ENCODE measurements around the gene PCDHGA12. TPM values are rescaled to one million over a fixed set of nuclear protein-coding genes. Genes with fewer than 3 reads are reported as not detected.

PCDHGA12 gene
- total RNA-seq (not detected), total RNA-seq (0 to 1.1 (median 0.11) reads per million in 172 experiments)
- 0.03 TPM for polyA plus RNA-seq (2013, experiment 1 of 2)
- polyA plus RNA-seq (2013, experiment 2 of 2), result 0.08 TPM

- Histone ChIP-seq H3K27ac (ENCODE audit: low read depth in 1 of 2, low read length in 2 of 2) (no peak within 1 kb of the TSS), H3K4me1 (ENCODE audit: insufficient read depth, low read length) (peaks cover 6% of the 10 kb centered on the region), H3K4me3 (ENCODE audit: low read length) (peak within 1 kb of the TSS; percentile 10), H3K9me3 (ENCODE audit: control insufficient read depth in 1 of 2, insufficient read depth in 1 of 2, low read length in 2 of 2) (peaks cover 41 to 56% of the 10 kb centered on the region in 2 experiments), H3K36me3 (ENCODE audit: insufficient read depth, low read length) (no peaks in the 10 kb centered on the region), H3K27me3 (ENCODE audit: control insufficient read depth in 1 of 2, insufficient read depth in 2 of 2, low read length in 2 of 2) (peaks cover 65 to 71% of the 10 kb centered on the region in 2 experiments)
- Mint-ChIP-seq H3K27ac (no peak within 1 kb of the TSS), H3K27me3 (peaks cover 81% of the 10 kb centered on the region), H3K36me3 (ENCODE audit: low read depth) (peaks cover 29% of the 10 kb centered on the region), H3K9me3 (peaks cover 25% of the 10 kb centered on the region), H3K4me1 (ENCODE audit: low read depth) (peaks cover 8% of the 10 kb centered on the region), H3K4me3 (peak within 1 kb of the TSS; percentile 69)
- ChIA-PET CTCF (interaction anchor here (1.3 to 1.6 kb wide), 3 partner anchors 60 to 133 kb away, joined by 3 to 4 read pairs (median 3); partner anchors contain the start of gene PCDHGB3), POLR2A (no interaction called here)
- TF ChIP-seq CTCF (IDR thresholded peaks at IDR 0.05), result no peak
- DNase-seq, result peak in 3 of 14 experiments; percentile 31 to 42 (median 39)
- intact Hi-C loops (cut with DNase I, micrococcal nuclease), result no loop called here
- no peak for ATAC-seq (ENCODE audit: poor library complexity)
Observed at GRCh38 chr5:141430332-141431113, at the start of gene PCDHGA12. Gene PCDHGA12, plus strand, starts transcription at chr5:141430507. Its CDS starts 253 bp downstream, at chr5:141430760.

DNA sequence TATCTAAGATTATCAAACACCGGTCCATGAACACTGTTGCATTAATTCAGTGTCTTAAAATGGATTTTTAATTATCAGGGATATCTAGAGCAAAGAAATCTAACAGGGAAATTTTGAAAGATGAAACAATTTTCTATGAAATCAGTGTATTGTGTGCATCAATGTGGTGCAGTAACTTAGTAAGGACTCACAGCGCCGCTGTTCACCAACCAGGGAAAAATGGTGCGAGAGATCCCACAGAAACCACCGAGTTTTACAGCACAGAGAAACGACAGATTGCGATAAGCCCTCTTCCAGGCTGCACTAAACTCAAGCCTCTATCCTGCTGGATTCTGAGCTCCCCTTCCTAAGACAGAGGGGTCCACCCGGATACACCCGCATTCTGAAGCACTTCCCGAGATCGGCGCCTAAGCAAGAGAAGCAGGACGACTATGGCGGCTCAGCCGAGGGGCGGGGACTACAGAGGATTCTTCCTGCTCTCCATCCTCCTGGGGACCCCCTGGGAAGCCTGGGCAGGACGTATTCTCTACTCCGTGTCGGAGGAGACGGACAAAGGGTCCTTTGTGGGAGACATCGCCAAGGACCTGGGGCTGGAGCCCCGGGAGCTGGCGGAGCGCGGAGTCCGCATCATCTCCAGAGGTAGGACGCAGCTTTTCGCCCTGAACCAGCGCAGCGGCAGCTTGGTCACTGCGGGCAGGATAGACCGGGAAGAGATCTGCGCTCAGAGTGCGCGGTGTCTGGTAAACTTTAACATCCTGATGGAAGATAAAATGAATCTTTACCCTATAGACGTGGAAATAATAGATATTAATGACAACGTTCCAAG lies 47.6 kb upstream of the PCDHGA12 start, which contains the start of gene PCDHGA7:
Gene PCDHGA7 (plus strand): TSS at position 274 of the 826 bp plus-strand sequence. CDS start 158 bp downstream, at position 432.
- no peaks in the 10 kb centered on the region for H3K36me3 ChIP-seq (ENCODE audit: insufficient read depth, low read length)
- intact Hi-C loops (cut with DNase I, micrococcal nuclease), result loop anchor here in 1 of 2 experiments (5.0 kb wide), 1 partner anchor 35 kb away; the partner anchor contains the start of gene PCDHGB7
- DNase-seq (no peak), ATAC-seq (ENCODE audit: poor library complexity) (no peak)
- H3K4me3 ChIP-seq (ENCODE audit: low read length), result peak within 1 kb of the TSS; percentile 3
- peak within 1 kb of the TSS; percentile 36 for H3K4me3 Mint-ChIP-seq
- H3K36me3 Mint-ChIP-seq (ENCODE audit: low read depth), result peaks cover 36% of the 10 kb centered on the region
- H3K4me1 Mint-ChIP-seq (ENCODE audit: low read depth), result no peaks in the 10 kb centered on the region
- peaks cover 24% of the 10 kb centered on the region for H3K9me3 Mint-ChIP-seq
- no peak for TF ChIP-seq CTCF (IDR thresholded peaks at IDR 0.05)
- ChIA-PET POLR2A (no interaction called here), CTCF (no interaction called here)
- peaks cover 32 to 54% of the 10 kb centered on the region in 2 experiments for H3K9me3 ChIP-seq (ENCODE audit: control insufficient read depth in 1 of 2, insufficient read depth in 1 of 2, low read length in 2 of 2)
- peaks cover 3% of the 10 kb centered on the region for H3K4me1 ChIP-seq (ENCODE audit: insufficient read depth, low read length)
- peaks cover 52 to 68% of the 10 kb centered on the region in 2 experiments for H3K27me3 ChIP-seq (ENCODE audit: control insufficient read depth in 1 of 2, insufficient read depth in 2 of 2, low read length in 2 of 2)
- no peak within 1 kb of the TSS for H3K27ac ChIP-seq (ENCODE audit: low read depth in 1 of 2, low read length in 2 of 2)
- H3K27me3 Mint-ChIP-seq, result peaks cover 93% of the 10 kb centered on the region
- no peak within 1 kb of the TSS for H3K27ac Mint-ChIP-seq

GRCh38 chr5:141383345-141383744 lies 47.0 kb upstream of the PCDHGA12 start:
- CTCF ChIA-PET, result no interaction called here
- no peak overlapping the region for H3K27ac Mint-ChIP-seq
- H3K4me3 ChIP-seq (ENCODE audit: low read length), result no peak overlapping the region
- H3K36me3 Mint-ChIP-seq (ENCODE audit: low read depth), result peaks cover 36% of the 10 kb centered on the region
- DNase-seq (no peak), ATAC-seq (ENCODE audit: poor library complexity) (no peak)
- H3K27ac ChIP-seq (ENCODE audit: low read depth in 1 of 2, low read length in 2 of 2), result no peak overlapping the region
- intact Hi-C loops (cut with DNase I, micrococcal nuclease), result loop anchor here in 1 of 2 experiments (5.0 kb wide), 1 partner anchor 34 kb away; the partner anchor contains the start of gene PCDHGB7
- peaks cover 90% of the 10 kb centered on the region for H3K27me3 Mint-ChIP-seq
- H3K36me3 ChIP-seq (ENCODE audit: insufficient read depth, low read length), result no peaks in the 10 kb centered on the region
- no peak overlapping the region for H3K4me3 Mint-ChIP-seq
- peaks cover 25% of the 10 kb centered on the region for H3K9me3 Mint-ChIP-seq
- no peaks in the 10 kb centered on the region for H3K4me1 Mint-ChIP-seq (ENCODE audit: low read depth)
- H3K27me3 ChIP-seq (ENCODE audit: control insufficient read depth in 1 of 2, insufficient read depth in 2 of 2, low read length in 2 of 2), result peaks cover 56 to 71% of the 10 kb centered on the region in 2 experiments
- TF ChIP-seq CTCF (IDR thresholded peaks at IDR 0.05), result no peak
- peaks cover 37 to 55% of the 10 kb centered on the region in 2 experiments for H3K9me3 ChIP-seq (ENCODE audit: control insufficient read depth in 1 of 2, insufficient read depth in 1 of 2, low read length in 2 of 2)
- POLR2A ChIA-PET, result no interaction called here
- peaks cover 3% of the 10 kb centered on the region for H3K4me1 ChIP-seq (ENCODE audit: insufficient read depth, low read length)
